GDM1 (cell line): Measurements from ENCODE around the gene INPP5J.
"Not testable (repeated sequence)": the region's sequence is repeated elsewhere in the genome, so short reads cannot be mapped to it uniquely, and the experiment has no call there.

Experiments
- DNase-seq: peaks from one replicate; lab custom pipeline; 2025; lab: John Stamatoyannopoulos, UW

The INPP5J gene

DNA sequence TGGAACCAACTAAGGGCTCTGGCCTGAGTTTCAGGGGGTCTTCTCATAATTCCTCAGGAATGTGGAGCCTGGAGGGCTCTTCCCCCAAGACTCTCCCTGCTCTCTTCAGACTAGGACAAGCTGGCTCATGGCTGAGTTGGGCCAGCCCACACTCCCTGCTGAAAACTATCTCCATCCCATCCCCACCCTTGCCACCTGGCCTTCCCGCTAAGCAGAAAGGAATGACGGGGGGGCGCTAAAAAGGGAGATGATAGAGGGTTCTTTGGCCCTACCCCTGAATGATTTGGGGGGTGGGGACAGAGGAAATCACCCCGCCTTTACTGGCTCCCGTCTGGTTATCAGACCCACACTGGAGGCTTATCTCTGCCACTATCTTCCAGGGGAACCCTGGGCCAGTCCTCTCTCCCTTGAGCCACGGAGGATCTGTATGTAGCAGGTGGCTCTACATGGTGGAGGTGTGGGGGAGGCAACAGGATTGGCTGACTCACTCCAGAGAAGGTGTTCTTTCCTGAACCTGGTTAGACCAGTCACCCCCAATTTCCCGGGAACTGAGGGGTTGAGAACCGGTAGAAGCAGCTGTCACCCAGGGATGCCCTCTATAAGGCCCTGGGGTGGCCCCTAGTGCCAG, 35.9 kb upstream of the INPP5J start:
- no peak for DNase-seq

- DNase-seq: no peak
Measured at GRCh38 chr22:31087744-31088215, 35.0 kb upstream of the INPP5J start.

GRCh38 chr22:31088233-31088986, 34.4 kb upstream of the INPP5J start:
- no peak for DNase-seq

DNA sequence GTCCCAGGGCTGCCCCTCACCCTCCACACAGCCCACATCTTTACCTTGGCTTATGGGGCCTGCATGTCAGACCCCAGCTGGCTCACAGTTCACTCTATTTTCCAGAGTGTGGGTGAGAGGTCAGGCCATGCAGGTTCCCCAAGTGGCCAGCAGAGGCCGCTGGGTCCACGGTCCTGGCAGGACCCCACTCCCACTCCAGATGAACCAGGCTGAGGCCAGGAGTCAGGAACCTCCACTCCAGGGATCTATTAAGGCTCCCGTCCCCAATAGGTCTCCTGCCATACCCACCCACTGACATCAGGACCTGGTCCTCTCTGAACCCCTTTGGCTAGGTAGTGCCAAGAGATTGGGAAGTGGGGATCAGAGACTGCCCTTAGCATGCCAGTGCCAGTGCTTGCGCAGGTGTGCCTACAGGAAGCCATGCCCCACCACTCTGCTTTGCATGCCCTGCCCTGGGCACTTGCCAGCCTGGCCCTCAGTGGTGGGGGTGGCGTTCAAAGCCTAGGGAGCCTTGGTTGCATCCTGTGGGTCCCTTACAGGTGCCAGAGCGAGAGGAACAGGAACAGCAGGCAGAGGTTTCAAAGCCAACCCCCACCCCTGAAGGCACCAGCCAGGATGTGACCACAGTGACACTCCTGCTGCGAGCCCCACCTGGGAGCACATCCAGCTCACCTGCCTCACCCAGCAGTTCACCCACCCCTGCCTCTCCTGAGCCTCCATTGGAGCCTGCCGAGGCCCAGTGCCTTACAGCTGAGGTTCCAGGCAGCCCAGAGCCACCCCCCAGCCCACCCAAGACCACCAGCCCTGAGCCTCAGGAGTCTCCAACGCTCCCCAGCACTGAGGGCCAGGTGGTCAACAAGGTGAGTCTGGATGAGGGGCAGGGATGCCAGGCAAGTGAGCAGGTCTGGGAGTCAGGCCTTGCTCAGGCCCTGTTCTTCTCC, 33.3 kb upstream of the INPP5J start:
- no peak for DNase-seq

GRCh38 chr22:31090217-31091085, 32.3 kb upstream of the INPP5J start:
- no peak for DNase-seq

DNA sequence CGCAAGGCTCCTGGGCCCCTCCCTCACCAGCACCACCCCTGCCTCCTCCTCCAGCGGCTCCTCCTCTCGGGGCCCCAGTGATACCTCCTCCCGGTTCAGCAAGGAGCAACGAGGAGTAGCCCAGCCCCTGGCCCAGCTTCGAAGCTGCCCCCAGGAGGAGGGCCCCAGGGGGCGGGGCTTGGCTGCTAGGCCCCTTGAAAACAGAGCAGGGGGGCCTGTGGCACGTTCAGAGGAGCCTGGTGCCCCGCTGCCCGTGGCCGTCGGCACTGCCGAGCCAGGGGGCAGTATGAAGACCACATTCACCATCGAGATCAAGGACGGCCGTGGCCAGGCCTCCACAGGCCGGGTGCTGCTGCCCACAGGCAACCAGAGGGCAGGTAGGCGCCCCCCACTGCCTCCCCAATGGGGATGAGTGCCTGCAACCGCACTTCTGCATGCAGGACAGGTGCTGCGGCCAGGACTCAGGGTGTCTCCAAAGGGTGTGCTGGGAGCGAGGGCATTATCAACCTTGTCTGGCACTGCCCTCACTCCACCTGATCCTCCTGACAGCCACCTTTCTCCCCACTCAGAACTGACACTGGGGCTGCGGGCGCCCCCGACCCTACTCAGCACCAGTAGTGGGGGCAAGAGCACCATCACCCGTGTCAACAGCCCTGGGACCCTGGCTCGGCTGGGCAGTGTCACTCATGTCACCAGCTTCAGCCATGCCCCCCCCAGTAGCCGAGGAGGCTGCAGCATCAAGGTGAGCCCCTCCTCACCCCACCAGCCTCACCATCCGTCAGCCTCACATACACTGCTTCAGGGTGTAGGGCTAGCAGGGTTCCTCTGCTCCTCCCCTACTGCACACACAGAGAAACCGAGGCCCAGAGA, 31.4 kb upstream of the INPP5J start:
- no peak for DNase-seq

DNA sequence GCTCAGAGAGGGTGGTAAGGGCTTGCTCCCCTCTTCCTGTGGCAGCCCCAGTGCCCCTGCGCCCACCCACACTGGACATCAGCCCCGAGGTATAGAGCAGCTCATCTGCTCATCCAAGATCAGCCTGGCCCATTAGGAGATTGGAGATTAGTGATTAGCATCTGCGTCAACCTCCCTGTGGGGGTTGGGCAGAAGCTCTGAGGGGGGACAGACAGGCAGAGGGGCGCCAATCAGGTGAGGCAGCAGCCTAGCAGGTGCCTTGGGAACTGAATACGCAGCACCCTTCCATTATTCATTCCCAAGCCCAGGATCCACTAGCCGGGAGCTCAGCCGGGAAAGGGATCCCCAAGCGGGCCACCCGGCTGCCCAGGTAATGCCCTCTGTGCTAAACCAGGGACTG, 30.6 kb upstream of the INPP5J start:
- no peak for DNase-seq

DNA sequence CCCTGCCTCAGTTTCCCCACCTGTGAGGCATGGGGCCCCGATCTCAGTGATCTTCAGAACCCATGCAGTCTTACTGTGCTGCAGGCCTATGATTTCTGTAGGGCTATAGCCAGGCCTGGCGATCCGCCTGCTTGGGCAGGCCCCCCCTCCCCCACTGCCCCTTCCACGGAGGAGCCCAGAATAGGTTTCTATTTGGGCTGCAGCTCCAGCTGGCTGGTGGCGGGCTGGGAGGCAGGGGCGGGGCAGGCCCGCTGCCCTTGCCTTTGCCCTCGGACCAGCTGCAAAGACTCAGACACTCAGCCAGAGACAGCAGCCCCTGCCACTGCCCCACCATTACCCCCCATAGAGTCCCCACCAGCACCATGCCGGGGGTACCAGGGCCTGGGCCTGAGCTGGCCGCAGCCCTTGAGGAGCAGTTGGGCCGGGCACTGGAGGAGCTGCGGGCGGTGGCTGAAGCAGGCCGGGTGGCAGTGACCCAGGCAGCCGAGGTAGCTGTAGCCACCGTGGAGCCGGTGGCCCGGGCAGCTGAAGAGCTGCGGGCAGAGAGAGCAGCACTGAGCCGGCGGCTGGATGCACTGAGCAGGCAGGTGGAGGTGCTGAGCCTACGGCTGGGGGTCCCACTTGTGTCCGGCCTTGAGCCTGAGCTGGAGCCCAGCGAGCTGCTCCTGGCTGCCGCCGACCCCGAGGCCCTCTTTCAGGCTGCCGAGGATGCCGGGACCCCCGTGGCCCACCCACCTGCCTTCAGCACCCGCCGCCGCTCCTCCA, 29.5 kb upstream of the INPP5J start:
- no peak for DNase-seq

- no peak for DNase-seq
Measured at GRCh38 chr22:31094021-31094551, 28.7 kb upstream of the INPP5J start.

- no peak for DNase-seq
Measured at GRCh38 chr22:31094741-31095140, 28.0 kb upstream of the INPP5J start.

- DNase-seq: no peak
Measured at GRCh38 chr22:31095637-31096249, 27.0 kb upstream of the INPP5J start.

DNA sequence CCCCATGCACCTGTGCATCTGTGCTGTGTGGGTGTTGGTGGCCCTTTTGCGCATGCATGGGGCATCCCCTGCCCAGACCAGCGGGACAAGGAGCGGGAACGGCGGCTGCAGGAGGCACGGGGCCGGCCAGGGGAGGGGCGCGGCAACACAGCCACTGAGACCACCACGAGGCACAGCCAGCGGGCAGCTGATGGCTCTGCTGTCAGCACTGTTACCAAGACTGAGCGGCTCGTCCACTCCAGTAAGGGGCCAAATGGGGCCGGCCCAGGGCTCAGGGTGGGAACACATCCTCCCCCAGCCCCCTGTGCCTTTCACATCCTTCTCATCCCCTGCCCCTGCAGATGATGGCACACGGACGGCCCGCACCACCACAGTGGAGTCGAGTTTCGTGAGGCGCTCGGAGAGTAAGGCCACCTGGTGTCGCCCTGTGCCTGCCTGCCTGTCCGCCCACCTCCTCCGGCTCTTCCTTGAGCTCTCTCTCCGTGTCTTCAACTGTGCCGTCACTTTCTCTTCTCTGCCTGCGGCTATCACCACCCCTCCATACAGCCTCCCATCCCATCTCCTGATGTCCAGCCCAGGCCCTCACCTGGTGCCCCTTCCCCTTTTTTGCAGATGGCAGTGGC, 26.0 kb upstream of the INPP5J start:
- DNase-seq: no peak

GRCh38 chr22:31097539-31097938, 25.2 kb upstream of the INPP5J start:
- not testable (repeated sequence) for DNase-seq

GRCh38 chr22:31097941-31098631, 24.7 kb upstream of the INPP5J start:
- no peak for DNase-seq

GRCh38 chr22:31098632-31099110, 24.1 kb upstream of the INPP5J start:
- no peak for DNase-seq

- no peak for DNase-seq
Measured at GRCh38 chr22:31099386-31099785, 23.4 kb upstream of the INPP5J start.

GRCh38 chr22:31099841-31100761, 22.7 kb upstream of the INPP5J start:
- DNase-seq: no peak
